Tibial artery (tissue), 4 donors: Measurements from ENCODE around the gene TNFSF9.

Experiments
- DNase-seq, 2 donors: peaks; one replicate each; pipeline ENCODE4 v3.0.0-alpha.2; 2019
- H3K27ac ChIP-seq, 2 donors: fragments of 200-600 bp; sonication (generic) in 1 of 2; 1 replicate in 1 of 2; 2 replicates in 1 of 2; pipeline ENCODE4 v1.5.1; 2018 to 2019; ENCODE audit warnings: mild to moderate bottlenecking in 1 of 2
- H3K27me3 ChIP-seq, 2 donors: fragments of 200-600 bp; sonication (generic) in 1 of 2; one replicate each; pipeline versions ENCODE4 v1.5.1 to v1.6.0; 2016 to 2019
- H3K36me3 ChIP-seq, 3 donors: fragments of 200-600 bp; sonication (generic) in 2 of 3; one replicate each; pipeline ENCODE4 v1.5.1; 2016 to 2019; ENCODE audit warnings: mild to moderate bottlenecking in 2 of 3
- H3K4me1 ChIP-seq, 4 donors: fragments of 200-600 bp; sonication (generic) in 2 of 4; 1 replicate in 3 of 4; 2 replicates in 1 of 4; pipeline ENCODE4 v1.5.1; 2016 to 2019
- H3K4me3 ChIP-seq, 2 donors: fragments of 200-600 bp; sonication (generic) in 1 of 2; 1 replicate in 1 of 2; 2 replicates in 1 of 2; pipeline ENCODE4 v1.5.1; 2018 to 2019; ENCODE audit warnings: mild to moderate bottlenecking in 2 of 2
- H3K9me3 ChIP-seq, 3 donors: fragments of 200-600 bp; sonication (generic) in 1 of 3; one replicate each; pipeline ENCODE4 v1.5.1; 2016 to 2019
- intact Hi-C: fragments of 100-400 bp; cut with DNase I; formaldehyde crosslinking; loops from one replicate; pipeline ENCODE4 v1.15.0; 2023; ENCODE audit warnings: low total_unique reads
- TF ChIP-seq, protein P1 (sequence below), 2 experiments: fragments of 200-600 bp in 1 of 2; fragments of 450-650 bp in 1 of 2; IDR thresholded peaks; one replicate each; pipeline ENCODE4 v1.5.1; 2017 to 2019; ENCODE audit warnings: antibody characterized with exemption in 2 of 2, mild to moderate bottlenecking in 1 of 2, moderate library complexity in 1 of 2

The TNFSF9 gene

DNA sequence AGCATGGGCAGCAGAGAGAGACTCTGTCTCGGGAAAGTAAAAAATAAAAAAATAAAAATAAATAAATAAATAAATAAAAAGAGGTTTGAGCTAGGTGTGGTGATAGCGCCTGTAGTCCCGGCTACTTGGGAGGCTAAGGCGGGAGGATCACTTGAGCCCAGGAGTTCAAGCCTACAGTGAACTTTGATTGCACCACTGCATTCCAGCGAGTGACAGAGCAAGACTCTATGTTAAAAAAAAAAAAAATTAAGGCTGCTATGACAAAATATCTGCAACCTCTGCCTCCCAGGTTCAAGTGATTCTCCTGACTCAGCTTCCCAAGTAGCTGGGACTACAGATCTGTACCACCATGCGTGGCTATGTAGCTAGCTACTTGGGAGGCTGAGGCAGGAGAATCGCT lies 46.0 kb upstream of the TNFSF9 start:
- H3K4me1 ChIP-seq: no peaks in the 10 kb centered on the region
- H3K9me3 ChIP-seq: no peaks in the 10 kb centered on the region
- no peak overlapping the region for H3K4me3 ChIP-seq
- H3K36me3 ChIP-seq: no peaks in the 10 kb centered on the region
- H3K27ac ChIP-seq: no peak overlapping the region
- H3K27me3 ChIP-seq: peaks cover 0 to 29% of the 10 kb centered on the region in 2 donors
- no peak for DNase-seq
- TF ChIP-seq, protein P1, sequence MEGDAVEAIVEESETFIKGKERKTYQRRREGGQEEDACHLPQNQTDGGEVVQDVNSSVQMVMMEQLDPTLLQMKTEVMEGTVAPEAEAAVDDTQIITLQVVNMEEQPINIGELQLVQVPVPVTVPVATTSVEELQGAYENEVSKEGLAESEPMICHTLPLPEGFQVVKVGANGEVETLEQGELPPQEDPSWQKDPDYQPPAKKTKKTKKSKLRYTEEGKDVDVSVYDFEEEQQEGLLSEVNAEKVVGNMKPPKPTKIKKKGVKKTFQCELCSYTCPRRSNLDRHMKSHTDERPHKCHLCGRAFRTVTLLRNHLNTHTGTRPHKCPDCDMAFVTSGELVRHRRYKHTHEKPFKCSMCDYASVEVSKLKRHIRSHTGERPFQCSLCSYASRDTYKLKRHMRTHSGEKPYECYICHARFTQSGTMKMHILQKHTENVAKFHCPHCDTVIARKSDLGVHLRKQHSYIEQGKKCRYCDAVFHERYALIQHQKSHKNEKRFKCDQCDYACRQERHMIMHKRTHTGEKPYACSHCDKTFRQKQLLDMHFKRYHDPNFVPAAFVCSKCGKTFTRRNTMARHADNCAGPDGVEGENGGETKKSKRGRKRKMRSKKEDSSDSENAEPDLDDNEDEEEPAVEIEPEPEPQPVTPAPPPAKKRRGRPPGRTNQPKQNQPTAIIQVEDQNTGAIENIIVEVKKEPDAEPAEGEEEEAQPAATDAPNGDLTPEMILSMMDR (IDR thresholded peaks at IDR 0.05): no peak
- intact Hi-C loops: no loop called here

- Histone ChIP-seq H3K27me3 (no peaks in the 10 kb centered on the region), H3K36me3 (no peaks in the 10 kb centered on the region), H3K4me3 (no peak overlapping the region), H3K27ac (no peak overlapping the region), H3K4me1 (no peaks in the 10 kb centered on the region), H3K9me3 (peaks cover 0 to 8% (median 5%) of the 10 kb centered on the region in 3 donors)
- DNase-seq: no peak
- intact Hi-C loops: no loop called here
- TF ChIP-seq, protein P1 (IDR thresholded peaks at IDR 0.05): no peak
These were observed 41.4 kb upstream of the TNFSF9 start for GRCh38 chr19:6489278-6490061.

DNA sequence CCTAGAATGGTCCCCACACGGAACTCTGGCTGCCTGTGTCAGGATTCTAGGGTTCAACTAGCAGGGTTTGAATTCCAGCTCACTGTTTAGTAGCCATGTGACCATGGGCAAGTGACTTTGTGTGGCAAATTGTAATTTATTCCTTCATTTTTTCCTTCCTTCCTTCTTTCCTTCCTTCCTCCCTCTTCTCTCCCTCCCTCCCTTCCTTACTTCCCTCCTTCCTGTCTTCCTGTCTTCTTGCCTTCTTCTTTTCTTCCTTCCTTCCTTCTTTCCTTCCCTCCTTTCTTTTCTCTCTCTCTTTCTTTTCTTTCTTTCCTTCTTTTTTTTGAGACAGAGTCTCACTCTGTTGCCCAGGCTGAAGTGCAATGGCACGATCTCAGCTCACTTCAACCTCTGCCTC lies 40.7 kb upstream of the TNFSF9 start:
- Histone ChIP-seq H3K4me3 (no peak overlapping the region), H3K27ac (no peak overlapping the region), H3K9me3 (peaks cover 0 to 8% (median 5%) of the 10 kb centered on the region in 3 donors), H3K27me3 (no peaks in the 10 kb centered on the region), H3K4me1 (no peaks in the 10 kb centered on the region), H3K36me3 (no peaks in the 10 kb centered on the region)
- no peak for DNase-seq
- intact Hi-C loops: no loop called here
- TF ChIP-seq, protein P1 (IDR thresholded peaks at IDR 0.05): no peak

GRCh38 chr19:6491802-6492592 lies 38.8 kb upstream of the TNFSF9 start:
- H3K9me3 ChIP-seq: peaks cover 0 to 8% (median 5%) of the 10 kb centered on the region in 3 donors
- H3K27ac ChIP-seq: no peak overlapping the region
- no peak overlapping the region for H3K4me3 ChIP-seq
- no peak for DNase-seq
- TF ChIP-seq, protein P1 (IDR thresholded peaks at IDR 0.05): no peak
- intact Hi-C loops: no loop called here
- H3K4me1 ChIP-seq: no peaks in the 10 kb centered on the region
- no peaks in the 10 kb centered on the region for H3K36me3 ChIP-seq
- H3K27me3 ChIP-seq: no peaks in the 10 kb centered on the region

- no peak for DNase-seq
- Histone ChIP-seq H3K27ac (no peak overlapping the region), H3K36me3 (no peaks in the 10 kb centered on the region), H3K9me3 (peaks cover 0 to 8% (median 5%) of the 10 kb centered on the region in 3 donors), H3K4me1 (no peaks in the 10 kb centered on the region), H3K27me3 (peaks cover 0 to 9% of the 10 kb centered on the region in 2 donors), H3K4me3 (no peak overlapping the region)
- intact Hi-C loops: no loop called here
- TF ChIP-seq, protein P1 (IDR thresholded peaks at IDR 0.05): no peak
These were observed 36.3 kb upstream of the TNFSF9 start for GRCh38 chr19:6494438-6495036.
